ENCODE results near the gene DEPDC1B. TPM values are rescaled to one million over a fixed set of nuclear protein-coding genes. Genes with fewer than 3 reads are reported as not detected.

The DEPDC1B gene
- total and polyA plus RNA-seq, 2 of the 8 experiments (the other 6 are each of a cell fraction or from before 2014, with no cell fraction given) = 30.8 to 67.4 TPM

GRCh38 chr5:60584304-60584703, 115.7 kb downstream of the DEPDC1B start:
- Histone ChIP-seq H3K27me3 (replicated peaks in 1 of 4; ENCODE audit: control insufficient read depth in 3 of 4, extremely low read depth in 1 of 4, insufficient read depth in 3 of 4, low read length in 3 of 4) (no peaks in the 10 kb centered on the region), H4K5ac (ENCODE audit: insufficient read length, low read depth, low read length) (no peak overlapping the region), H3K4me1 (replicated peaks in 1 of 4; ENCODE audit: control insufficient read depth in 3 of 4, insufficient read depth in 4 of 4, low read length in 3 of 4) (no peaks in the 10 kb centered on the region), H3K4me2 (ENCODE audit: insufficient read depth in 1 of 2, low read depth in 2 of 2, low read length in 2 of 2) (no peak overlapping the region), H3K14ac (ENCODE audit: insufficient read length) (no peak overlapping the region), H2AFZ (ENCODE audit: low read length) (no peak overlapping the region), H3K9me3 (ENCODE audit: insufficient read depth in 2 of 2, low read depth in 1 of 2, low read length in 1 of 2) (0 out of 4 replicates have a peak, but pooled peaks cover 0 to 3% of the 10 kb centered on the region in 2 experiments), H3K23me2 (ENCODE audit: low read depth, low read length) (no peaks in the 10 kb centered on the region), H3K18ac (ENCODE audit: extremely low read depth, low read length) (no peak overlapping the region), H2BK20ac (ENCODE audit: low read length) (no peak overlapping the region), H3K56ac (replicated peaks; ENCODE audit: insufficient read length, low read depth, low read length) (no peak overlapping the region), H2BK5ac (ENCODE audit: low read depth, low read length) (no peak overlapping the region), H3K79me1 (ENCODE audit: low read depth, low read length) (no peaks in the 10 kb centered on the region), H3K23ac (ENCODE audit: insufficient read length) (no peak overlapping the region), H3K79me2 (ENCODE audit: control insufficient read depth in 1 of 2, insufficient read depth in 2 of 2, low read length in 2 of 2) (no peaks in the 10 kb centered on the region), H3K9ac (replicated peaks in 1 of 4; ENCODE audit: extremely low read depth in 1 of 4, low read depth in 3 of 4, low read length in 3 of 4) (no peak overlapping the region), H3K4ac (replicated peaks; ENCODE audit: insufficient read length, low read depth, low read length) (no peak overlapping the region), H2AK5ac (ENCODE audit: low read depth, low read length) (no peak overlapping the region), H4K91ac (replicated peaks; ENCODE audit: insufficient read length, low read length) (no peak overlapping the region), H2BK15ac (ENCODE audit: low read length) (no peak overlapping the region), H3K36me3 (ENCODE audit: control insufficient read depth in 2 of 4, insufficient read depth in 4 of 4, low read length in 3 of 4) (no peaks in the 10 kb centered on the region), H3K4me3 (ENCODE audit: extremely low read depth in 1 of 4, insufficient read depth in 2 of 4, low read depth in 3 of 4, low read length in 4 of 4) (no peak overlapping the region), H3K27ac (ENCODE audit: low read depth, low read length) (no peak overlapping the region), H2BK12ac (ENCODE audit: low read depth, low read length) (no peak overlapping the region), H4K8ac (ENCODE audit: extremely low read depth, insufficient read depth, low read length) (no peak overlapping the region), H2BK120ac (replicated peaks; ENCODE audit: low read depth, low read length) (no peak overlapping the region), H4K20me1 (replicated peaks in 1 of 2; ENCODE audit: control insufficient read depth in 1 of 2, insufficient read depth in 2 of 2, low read length in 2 of 2) (no peaks in the 10 kb centered on the region)
- DNase-seq (ENCODE audit: low read depth in 1 of 2, low spot score in 2 of 2) (no peak), FAIRE-seq (no peak)
- ChIA-PET POLR2A (ENCODE audit: partially characterized antibody) (no interaction called here), CTCF (ENCODE audit: partially characterized antibody) (interaction anchor here (1.0 kb wide), 1 partner anchor 297 kb away, joined by 4 read pairs; no protein-coding TSS in a partner anchor)
- WGBS, 2 experiments (ENCODE audit: extremely low coverage in 1 of 2, insufficient coverage in 1 of 2, insufficient read length in 1 of 2, insufficient replicate concordance in 2 of 2, low coverage in 1 of 2, low lambda C conversion rate in 2 of 2, missing lambda C conversion rate in 1 of 2) = 88% methylated on average over 2 of the region's 2 CpGs; no CpG with 5 or more reads in 1 of the 2 experiments

All from H1 (cell line).